Type B pancreatic cell (in vitro differentiated cells): ENCODE measurements around the gene QSER1. TPM values are rescaled to one million over a fixed set of nuclear protein-coding genes. Genes with fewer than 3 reads are reported as not detected.

Experiments used
- DNase-seq: peaks from one replicate; pipeline ENCODE4 v3.0.0; 2021; ENCODE audit warnings: mixed read lengths; ENCODE audit not compliant: unreplicated experiment; ENCODE audit errors: extremely low spot score
- H3K27ac Mint-ChIP-seq: 2 replicates; pipeline ENCODE4 v1.8.0; 2021; ENCODE audit warnings: mild to moderate bottlenecking, mixed read lengths
- H3K27me3 Mint-ChIP-seq: 2 replicates; pipeline ENCODE4 v1.8.0; 2021; ENCODE audit warnings: mixed read lengths
- H3K36me3 Mint-ChIP-seq: 2 replicates; pipeline ENCODE4 v1.8.0; 2021; ENCODE audit warnings: mixed read lengths
- H3K4me1 Mint-ChIP-seq: one replicate; pipeline ENCODE4 v1.8.0; 2021; ENCODE audit warnings: mixed read lengths; ENCODE audit not compliant: unreplicated experiment
- H3K4me3 Mint-ChIP-seq: 2 replicates; pipeline ENCODE4 v1.8.0; 2021; ENCODE audit warnings: mild to moderate bottlenecking, mixed read lengths
- H3K9me3 Mint-ChIP-seq: 2 replicates; pipeline ENCODE4 v1.8.0; 2021; ENCODE audit warnings: mixed read lengths
- total RNA-seq: library from RNA; stranded (reverse); gene quantifications from 2 replicates; pipeline ENCODE4 v1.2.1, GENCODE V29; 2021; ENCODE audit warnings: low replicate concordance
- TF ChIP-seq, protein P1 (sequence below): fragments of 200-600 bp; sonication (generic); conservative IDR thresholded peaks from 2 replicates; pipeline ENCODE4 v1.5.0; 2021; ENCODE audit warnings: antibody characterized with exemption, mild to moderate bottlenecking

The QSER1 gene
- total RNA-seq, 1 donor from 2014 or later: 54.4 TPM

DNA sequence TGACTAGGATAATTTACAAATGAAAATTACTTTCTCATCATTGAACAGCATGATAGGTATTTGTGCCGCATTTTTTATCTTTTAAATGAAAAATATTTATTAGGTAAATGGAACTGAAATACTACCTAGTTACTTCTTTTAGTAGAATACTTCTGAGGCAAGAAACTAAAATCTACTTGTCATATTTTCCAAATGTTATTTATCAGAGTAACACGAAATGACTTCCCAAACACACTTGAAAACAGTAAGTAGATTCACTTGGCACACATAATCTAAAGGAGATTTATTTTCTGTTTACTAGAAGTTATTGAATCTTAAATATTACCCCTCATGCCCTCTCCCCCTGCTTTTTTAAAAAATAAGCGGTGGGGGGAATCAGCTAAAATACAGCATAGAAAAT lies 2.3 kb downstream of the QSER1 start:
- Mint-ChIP-seq H3K4me3 (peak overlapping the region; percentile 96), H3K4me1 (peaks cover 36% of the 10 kb centered on the region), H3K9me3 (no peaks in the 10 kb centered on the region), H3K27me3 (peaks cover 3% of the 10 kb centered on the region), H3K36me3 (peaks cover 23% of the 10 kb centered on the region), H3K27ac (peak overlapping the region; percentile 77)
- no peak for DNase-seq
- TF ChIP-seq, protein P1, sequence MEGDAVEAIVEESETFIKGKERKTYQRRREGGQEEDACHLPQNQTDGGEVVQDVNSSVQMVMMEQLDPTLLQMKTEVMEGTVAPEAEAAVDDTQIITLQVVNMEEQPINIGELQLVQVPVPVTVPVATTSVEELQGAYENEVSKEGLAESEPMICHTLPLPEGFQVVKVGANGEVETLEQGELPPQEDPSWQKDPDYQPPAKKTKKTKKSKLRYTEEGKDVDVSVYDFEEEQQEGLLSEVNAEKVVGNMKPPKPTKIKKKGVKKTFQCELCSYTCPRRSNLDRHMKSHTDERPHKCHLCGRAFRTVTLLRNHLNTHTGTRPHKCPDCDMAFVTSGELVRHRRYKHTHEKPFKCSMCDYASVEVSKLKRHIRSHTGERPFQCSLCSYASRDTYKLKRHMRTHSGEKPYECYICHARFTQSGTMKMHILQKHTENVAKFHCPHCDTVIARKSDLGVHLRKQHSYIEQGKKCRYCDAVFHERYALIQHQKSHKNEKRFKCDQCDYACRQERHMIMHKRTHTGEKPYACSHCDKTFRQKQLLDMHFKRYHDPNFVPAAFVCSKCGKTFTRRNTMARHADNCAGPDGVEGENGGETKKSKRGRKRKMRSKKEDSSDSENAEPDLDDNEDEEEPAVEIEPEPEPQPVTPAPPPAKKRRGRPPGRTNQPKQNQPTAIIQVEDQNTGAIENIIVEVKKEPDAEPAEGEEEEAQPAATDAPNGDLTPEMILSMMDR: no peak

DNA sequence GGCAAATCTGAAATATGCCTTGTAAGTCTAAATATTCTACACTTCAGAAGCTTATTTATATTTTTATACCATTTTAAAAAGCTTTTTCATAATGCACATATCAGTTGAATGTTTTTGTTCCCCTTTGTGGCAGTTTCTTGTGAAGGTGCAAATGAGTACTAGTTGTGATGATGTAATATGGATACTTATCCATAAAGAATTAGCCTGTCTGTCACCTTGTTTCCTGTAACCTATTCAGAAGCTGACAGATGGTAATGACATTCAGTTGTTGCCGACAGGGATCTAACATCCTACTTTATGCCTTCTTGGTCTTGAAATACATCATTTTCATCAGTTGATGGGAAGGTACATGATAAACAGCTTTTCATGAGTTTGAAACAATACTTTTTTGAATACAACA lies 2.9 kb downstream of the QSER1 start:
- Mint-ChIP-seq H3K4me1 (peaks cover 36% of the 10 kb centered on the region), H3K27me3 (peaks cover 3% of the 10 kb centered on the region), H3K4me3 (peak overlapping the region; percentile 80), H3K27ac (peak overlapping the region; percentile 77), H3K9me3 (no peaks in the 10 kb centered on the region), H3K36me3 (peaks cover 23% of the 10 kb centered on the region)
- TF ChIP-seq, protein P1: no peak
- DNase-seq: no peak

DNA sequence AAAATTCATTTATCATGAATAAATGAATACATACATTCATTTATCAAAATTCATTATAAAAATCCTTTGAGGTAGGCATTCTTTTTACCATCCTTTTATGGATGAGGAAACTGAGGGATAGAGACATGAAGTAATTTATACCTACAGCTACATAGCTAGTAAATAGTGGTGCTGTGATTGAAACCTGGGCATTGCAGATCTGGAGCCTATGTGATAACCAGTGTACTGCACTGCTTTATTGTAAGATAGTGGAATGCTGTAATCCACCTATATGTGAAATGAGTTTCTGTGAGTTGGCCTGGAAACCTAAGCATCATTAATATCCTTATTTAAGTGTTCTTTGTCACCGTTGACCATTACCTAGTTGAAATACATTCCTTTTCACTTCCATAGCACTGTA lies 4.5 kb downstream of the QSER1 start:
- Mint-ChIP-seq H3K36me3 (peaks cover 32% of the 10 kb centered on the region), H3K9me3 (no peaks in the 10 kb centered on the region), H3K27me3 (no peaks in the 10 kb centered on the region), H3K27ac (no peak overlapping the region), H3K4me1 (peaks cover 30% of the 10 kb centered on the region), H3K4me3 (no peak overlapping the region)
- TF ChIP-seq, protein P1: no peak
- DNase-seq: no peak

DNA sequence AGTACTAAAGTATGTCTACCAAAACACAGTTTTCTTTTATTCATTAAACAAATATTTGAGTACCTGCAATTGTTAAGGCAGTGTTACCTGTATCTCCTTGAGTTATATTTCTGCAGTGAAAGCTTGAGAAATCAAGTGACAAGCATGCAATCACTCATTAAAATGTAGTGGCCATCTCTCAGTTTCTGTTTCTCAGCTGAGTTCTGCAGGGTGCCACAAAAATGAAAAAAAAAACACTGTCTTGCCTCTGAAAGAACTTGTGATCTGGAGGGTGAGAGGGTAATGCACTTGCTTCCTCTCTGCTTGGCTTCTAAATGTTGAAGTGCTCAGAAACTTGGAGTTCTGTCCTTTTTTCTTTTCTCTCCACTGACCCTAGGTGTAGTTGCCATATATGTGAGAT lies 6.8 kb downstream of the QSER1 start:
- no peak overlapping the region for H3K27ac Mint-ChIP-seq

DNA sequence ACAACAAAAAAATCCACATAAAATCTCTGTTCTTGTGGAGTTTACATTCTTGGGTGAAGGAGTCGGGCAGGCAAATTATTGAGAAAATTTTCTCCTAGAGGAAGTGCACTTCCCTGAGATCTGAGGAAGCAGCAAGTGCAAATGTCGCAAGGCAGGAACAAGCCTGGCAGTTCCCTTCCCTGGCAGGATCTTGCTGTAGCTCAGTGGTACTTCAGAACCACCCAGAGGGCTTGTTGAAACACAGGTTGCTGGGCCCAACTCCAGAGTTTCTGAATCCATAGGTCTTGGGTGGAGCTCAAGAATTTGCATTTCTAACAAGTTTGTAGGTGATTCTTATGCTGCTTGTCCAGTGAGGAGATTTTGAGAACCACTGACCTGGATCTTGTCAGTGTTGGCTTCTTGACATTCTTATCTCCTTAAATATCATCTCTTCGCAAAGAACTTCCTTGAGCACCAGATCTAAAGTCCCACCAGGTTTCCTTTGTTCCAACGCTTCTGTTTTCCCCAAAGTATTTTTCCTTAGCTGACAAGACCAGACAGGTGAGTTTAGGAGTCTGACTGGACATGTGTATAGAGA lies 9.6 kb downstream of the QSER1 start:
- Mint-ChIP-seq H3K36me3 (peaks cover 41% of the 10 kb centered on the region), H3K4me1 (peaks cover 38% of the 10 kb centered on the region)
- TF ChIP-seq, protein P1: no peak

More for the DNA sequence above, 6.8 kb downstream of the QSER1 start:
- Mint-ChIP-seq H3K27me3 (no peaks in the 10 kb centered on the region), H3K4me1 (peaks cover 40% of the 10 kb centered on the region), H3K36me3 (peaks cover 42% of the 10 kb centered on the region), H3K9me3 (no peaks in the 10 kb centered on the region), H3K4me3 (no peak overlapping the region)
- DNase-seq: no peak
- TF ChIP-seq, protein P1: no peak

More for the DNA sequence above, 9.6 kb downstream of the QSER1 start:
- Mint-ChIP-seq H3K27me3 (no peaks in the 10 kb centered on the region), H3K4me3 (no peak overlapping the region), H3K27ac (peak overlapping the region; percentile 35), H3K9me3 (no peaks in the 10 kb centered on the region)
- DNase-seq: no peak
